WTC11 (cell line): Measurements from ENCODE around the gene ZNF81.

ENCODE experiments used
- ATF2 ChIP-seq: sonication (generic); formaldehyde crosslinking; IDR thresholded peaks from 2 replicates; pipeline ENCODE4 v1.8.1; 2022; ENCODE audit warnings: low read depth, missing genetic modification reagents, borderline replicate concordance
- CBFB ChIP-seq: sonication (generic); formaldehyde crosslinking; IDR thresholded peaks from 2 replicates; pipeline ENCODE4 v1.8.1; 2022; ENCODE audit warnings: mild to moderate bottlenecking, low read depth, missing genetic modification reagents
- CTCF ChIP-seq: fragments of 200-600 bp; IDR thresholded peaks from 2 replicates; pipeline ENCODE4 v1.8.0; 2022; ENCODE audit warnings: antibody characterized with exemption
- ELF4 ChIP-seq: sonication (generic); formaldehyde crosslinking; IDR thresholded peaks from 2 replicates; pipeline ENCODE4 v1.8.1; 2022; ENCODE audit warnings: low read depth, mild to moderate bottlenecking, moderate library complexity, missing genetic modification reagents
- ESRRA ChIP-seq: sonication (generic); formaldehyde crosslinking; IDR thresholded peaks from 2 replicates; pipeline ENCODE4 v1.8.1; 2022; ENCODE audit warnings: mild to moderate bottlenecking, missing genetic modification reagents, borderline replicate concordance
- FOXK1 ChIP-seq: sonication (generic); formaldehyde crosslinking; IDR thresholded peaks from 2 replicates; pipeline ENCODE4 v1.8.0; 2022; ENCODE audit warnings: mild to moderate bottlenecking, moderate library complexity, missing genetic modification reagents
- MAX ChIP-seq: sonication (generic); formaldehyde crosslinking; IDR thresholded peaks from 2 replicates; pipeline ENCODE4 v1.8.0; 2022; ENCODE audit warnings: mild to moderate bottlenecking, missing genetic modification reagents
- ZNF121 ChIP-seq: sonication (generic); formaldehyde crosslinking; IDR thresholded peaks from 2 replicates; pipeline ENCODE4 v1.8.0; 2023; ENCODE audit warnings: missing genetic modification reagents
- ZNF138 ChIP-seq: sonication (generic); formaldehyde crosslinking; conservative IDR thresholded peaks from 2 replicates; pipeline ENCODE4 v1.8.1; 2022; ENCODE audit warnings: mild to moderate bottlenecking, moderate library complexity, missing genetic modification reagents

- no peak for TF ChIP-seq CBFB (CRISPR knock-in tag)
- TF ChIP-seq CTCF, result no peak
- TF ChIP-seq FOXK1 (CRISPR knock-in tag), result no peak
- no peak for TF ChIP-seq ELF4
- TF ChIP-seq ZNF121 (CRISPR knock-in tag), result no peak
- TF ChIP-seq ATF2 (CRISPR knock-in tag), result no peak
- no peak for TF ChIP-seq MAX
- no peak for TF ChIP-seq ZNF138 (CRISPR knock-in tag)
- no peak for TF ChIP-seq ESRRA (CRISPR knock-in tag)
Measured at GRCh38 chrX:47850901-47851300, 14.2 kb downstream of the ZNF81 start.
